HEK293 (cell line): Measurements from ENCODE around the gene CDH23.

Experiments
- WT1 ChIP-seq: fragments of 450-650 bp; formaldehyde crosslinking; IDR thresholded peaks from 2 replicates; pipeline ENCODE4 v1.5.1; 2016; ENCODE audit warnings: missing biosample characterization, missing genetic modification characterization
- ZNF23 ChIP-seq: fragments of 450-650 bp; formaldehyde crosslinking; IDR thresholded peaks from 2 replicates; pipeline ENCODE4 v1.5.1; 2016; ENCODE audit warnings: missing biosample characterization, missing genetic modification characterization, borderline replicate concordance
- ZNF600 ChIP-seq: fragments of 450-650 bp; formaldehyde crosslinking; IDR thresholded peaks from 2 replicates; pipeline ENCODE4 v1.5.1; 2016; ENCODE audit warnings: missing biosample characterization, missing genetic modification characterization
- ZSCAN23 ChIP-seq: fragments of 450-650 bp; formaldehyde crosslinking; IDR thresholded peaks from 2 replicates; pipeline ENCODE4 v1.5.1; 2016; ENCODE audit warnings: missing biosample characterization, missing genetic modification characterization
- TF ChIP-seq, protein P1 (sequence below): fragments of 450-650 bp; formaldehyde crosslinking; IDR thresholded peaks from 2 replicates; pipeline ENCODE4 v1.5.0; 2017; ENCODE audit warnings: missing biosample characterization, missing genetic modification characterization, borderline replicate concordance
- TF ChIP-seq, protein P2 (sequence below): fragments of 450-650 bp; formaldehyde crosslinking; IDR thresholded peaks from 2 replicates; pipeline ENCODE4 v1.5.1; 2016; ENCODE audit warnings: missing biosample characterization, missing genetic modification characterization, borderline replicate concordance
- TF ChIP-seq, protein P3 (sequence below): fragments of 450-650 bp; formaldehyde crosslinking; IDR thresholded peaks from 2 replicates; pipeline ENCODE4 v1.5.1; 2016; ENCODE audit warnings: missing biosample characterization, missing genetic modification characterization
- TF ChIP-seq, protein P4 (sequence below): fragments of 450-650 bp; formaldehyde crosslinking; conservative IDR thresholded peaks from 2 replicates; pipeline ENCODE4 v1.5.1; 2016; ENCODE audit warnings: low read depth, missing biosample characterization, missing genetic modification characterization
- TF ChIP-seq, protein P5 (sequence below): fragments of 450-650 bp; formaldehyde crosslinking; IDR thresholded peaks from 2 replicates; pipeline ENCODE4 v1.5.1; 2016; ENCODE audit warnings: missing biosample characterization, missing genetic modification characterization

CDH23 gene

DNA sequence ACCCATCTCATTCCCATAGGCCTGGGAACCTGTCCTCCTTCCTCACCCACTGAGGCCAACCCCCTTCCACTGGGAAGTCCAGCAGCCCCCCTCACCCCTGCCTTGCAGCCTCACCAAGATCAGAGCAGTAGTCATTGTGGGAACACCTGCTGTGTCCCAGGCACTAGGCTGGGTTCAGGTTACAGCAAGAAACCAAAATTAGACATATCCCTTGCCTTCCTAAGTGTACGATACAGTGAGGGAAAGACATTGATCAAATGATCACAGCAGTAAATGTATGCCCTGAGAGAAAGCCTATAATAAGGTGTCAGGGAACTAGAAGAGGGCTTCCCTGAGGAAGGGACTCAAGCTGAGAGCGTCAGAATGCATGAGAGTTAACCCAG lies 339.8 kb downstream of the CDH23 start (continued):
- TF ChIP-seq, protein P1, sequence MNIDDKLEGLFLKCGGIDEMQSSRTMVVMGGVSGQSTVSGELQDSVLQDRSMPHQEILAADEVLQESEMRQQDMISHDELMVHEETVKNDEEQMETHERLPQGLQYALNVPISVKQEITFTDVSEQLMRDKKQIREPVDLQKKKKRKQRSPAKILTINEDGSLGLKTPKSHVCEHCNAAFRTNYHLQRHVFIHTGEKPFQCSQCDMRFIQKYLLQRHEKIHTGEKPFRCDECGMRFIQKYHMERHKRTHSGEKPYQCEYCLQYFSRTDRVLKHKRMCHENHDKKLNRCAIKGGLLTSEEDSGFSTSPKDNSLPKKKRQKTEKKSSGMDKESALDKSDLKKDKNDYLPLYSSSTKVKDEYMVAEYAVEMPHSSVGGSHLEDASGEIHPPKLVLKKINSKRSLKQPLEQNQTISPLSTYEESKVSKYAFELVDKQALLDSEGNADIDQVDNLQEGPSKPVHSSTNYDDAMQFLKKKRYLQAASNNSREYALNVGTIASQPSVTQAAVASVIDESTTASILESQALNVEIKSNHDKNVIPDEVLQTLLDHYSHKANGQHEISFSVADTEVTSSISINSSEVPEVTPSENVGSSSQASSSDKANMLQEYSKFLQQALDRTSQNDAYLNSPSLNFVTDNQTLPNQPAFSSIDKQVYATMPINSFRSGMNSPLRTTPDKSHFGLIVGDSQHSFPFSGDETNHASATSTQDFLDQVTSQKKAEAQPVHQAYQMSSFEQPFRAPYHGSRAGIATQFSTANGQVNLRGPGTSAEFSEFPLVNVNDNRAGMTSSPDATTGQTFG (tag by site-specific recombination): no peak
- TF ChIP-seq, protein P2, sequence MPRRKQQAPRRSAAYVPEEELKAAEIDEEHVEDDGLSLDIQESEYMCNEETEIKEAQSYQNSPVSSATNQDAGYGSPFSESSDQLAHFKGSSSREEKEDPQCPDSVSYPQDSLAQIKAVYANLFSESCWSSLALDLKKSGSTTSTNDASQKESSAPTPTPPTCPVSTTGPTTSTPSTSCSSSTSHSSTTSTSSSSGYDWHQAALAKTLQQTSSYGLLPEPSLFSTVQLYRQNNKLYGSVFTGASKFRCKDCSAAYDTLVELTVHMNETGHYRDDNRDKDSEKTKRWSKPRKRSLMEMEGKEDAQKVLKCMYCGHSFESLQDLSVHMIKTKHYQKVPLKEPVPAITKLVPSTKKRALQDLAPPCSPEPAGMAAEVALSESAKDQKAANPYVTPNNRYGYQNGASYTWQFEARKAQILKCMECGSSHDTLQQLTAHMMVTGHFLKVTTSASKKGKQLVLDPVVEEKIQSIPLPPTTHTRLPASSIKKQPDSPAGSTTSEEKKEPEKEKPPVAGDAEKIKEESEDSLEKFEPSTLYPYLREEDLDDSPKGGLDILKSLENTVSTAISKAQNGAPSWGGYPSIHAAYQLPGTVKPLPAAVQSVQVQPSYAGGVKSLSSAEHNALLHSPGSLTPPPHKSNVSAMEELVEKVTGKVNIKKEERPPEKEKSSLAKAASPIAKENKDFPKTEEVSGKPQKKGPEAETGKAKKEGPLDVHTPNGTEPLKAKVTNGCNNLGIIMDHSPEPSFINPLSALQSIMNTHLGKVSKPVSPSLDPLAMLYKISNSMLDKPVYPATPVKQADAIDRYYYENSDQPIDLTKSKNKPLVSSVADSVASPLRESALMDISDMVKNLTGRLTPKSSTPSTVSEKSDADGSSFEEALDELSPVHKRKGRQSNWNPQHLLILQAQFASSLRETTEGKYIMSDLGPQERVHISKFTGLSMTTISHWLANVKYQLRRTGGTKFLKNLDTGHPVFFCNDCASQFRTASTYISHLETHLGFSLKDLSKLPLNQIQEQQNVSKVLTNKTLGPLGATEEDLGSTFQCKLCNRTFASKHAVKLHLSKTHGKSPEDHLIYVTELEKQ (tag by site-specific recombination): no peak
- TF ChIP-seq, protein P3, sequence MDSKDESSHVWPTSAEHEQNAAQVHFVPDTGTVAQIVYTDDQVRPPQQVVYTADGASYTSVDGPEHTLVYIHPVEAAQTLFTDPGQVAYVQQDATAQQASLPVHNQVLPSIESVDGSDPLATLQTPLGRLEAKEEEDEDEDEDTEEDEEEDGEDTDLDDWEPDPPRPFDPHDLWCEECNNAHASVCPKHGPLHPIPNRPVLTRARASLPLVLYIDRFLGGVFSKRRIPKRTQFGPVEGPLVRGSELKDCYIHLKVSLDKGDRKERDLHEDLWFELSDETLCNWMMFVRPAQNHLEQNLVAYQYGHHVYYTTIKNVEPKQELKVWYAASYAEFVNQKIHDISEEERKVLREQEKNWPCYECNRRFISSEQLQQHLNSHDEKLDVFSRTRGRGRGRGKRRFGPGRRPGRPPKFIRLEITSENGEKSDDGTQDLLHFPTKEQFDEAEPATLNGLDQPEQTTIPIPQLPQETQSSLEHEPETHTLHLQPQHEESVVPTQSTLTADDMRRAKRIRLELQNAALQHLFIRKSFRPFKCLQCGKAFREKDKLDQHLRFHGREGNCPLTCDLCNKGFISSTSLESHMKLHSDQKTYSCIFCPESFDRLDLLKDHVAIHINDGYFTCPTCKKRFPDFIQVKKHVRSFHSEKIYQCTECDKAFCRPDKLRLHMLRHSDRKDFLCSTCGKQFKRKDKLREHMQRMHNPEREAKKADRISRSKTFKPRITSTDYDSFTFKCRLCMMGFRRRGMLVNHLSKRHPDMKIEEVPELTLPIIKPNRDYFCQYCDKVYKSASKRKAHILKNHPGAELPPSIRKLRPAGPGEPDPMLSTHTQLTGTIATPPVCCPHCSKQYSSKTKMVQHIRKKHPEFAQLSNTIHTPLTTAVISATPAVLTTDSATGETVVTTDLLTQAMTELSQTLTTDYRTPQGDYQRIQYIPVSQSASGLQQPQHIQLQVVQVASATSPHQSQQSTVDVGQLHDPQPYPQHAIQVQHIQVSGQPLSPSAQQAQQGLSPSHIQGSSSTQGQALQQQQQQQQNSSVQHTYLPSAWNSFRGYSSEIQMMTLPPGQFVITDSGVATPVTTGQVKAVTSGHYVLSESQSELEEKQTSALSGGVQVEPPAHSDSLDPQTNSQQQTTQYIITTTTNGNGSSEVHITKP (tag by site-specific recombination): no peak
- TF ChIP-seq, protein P4, sequence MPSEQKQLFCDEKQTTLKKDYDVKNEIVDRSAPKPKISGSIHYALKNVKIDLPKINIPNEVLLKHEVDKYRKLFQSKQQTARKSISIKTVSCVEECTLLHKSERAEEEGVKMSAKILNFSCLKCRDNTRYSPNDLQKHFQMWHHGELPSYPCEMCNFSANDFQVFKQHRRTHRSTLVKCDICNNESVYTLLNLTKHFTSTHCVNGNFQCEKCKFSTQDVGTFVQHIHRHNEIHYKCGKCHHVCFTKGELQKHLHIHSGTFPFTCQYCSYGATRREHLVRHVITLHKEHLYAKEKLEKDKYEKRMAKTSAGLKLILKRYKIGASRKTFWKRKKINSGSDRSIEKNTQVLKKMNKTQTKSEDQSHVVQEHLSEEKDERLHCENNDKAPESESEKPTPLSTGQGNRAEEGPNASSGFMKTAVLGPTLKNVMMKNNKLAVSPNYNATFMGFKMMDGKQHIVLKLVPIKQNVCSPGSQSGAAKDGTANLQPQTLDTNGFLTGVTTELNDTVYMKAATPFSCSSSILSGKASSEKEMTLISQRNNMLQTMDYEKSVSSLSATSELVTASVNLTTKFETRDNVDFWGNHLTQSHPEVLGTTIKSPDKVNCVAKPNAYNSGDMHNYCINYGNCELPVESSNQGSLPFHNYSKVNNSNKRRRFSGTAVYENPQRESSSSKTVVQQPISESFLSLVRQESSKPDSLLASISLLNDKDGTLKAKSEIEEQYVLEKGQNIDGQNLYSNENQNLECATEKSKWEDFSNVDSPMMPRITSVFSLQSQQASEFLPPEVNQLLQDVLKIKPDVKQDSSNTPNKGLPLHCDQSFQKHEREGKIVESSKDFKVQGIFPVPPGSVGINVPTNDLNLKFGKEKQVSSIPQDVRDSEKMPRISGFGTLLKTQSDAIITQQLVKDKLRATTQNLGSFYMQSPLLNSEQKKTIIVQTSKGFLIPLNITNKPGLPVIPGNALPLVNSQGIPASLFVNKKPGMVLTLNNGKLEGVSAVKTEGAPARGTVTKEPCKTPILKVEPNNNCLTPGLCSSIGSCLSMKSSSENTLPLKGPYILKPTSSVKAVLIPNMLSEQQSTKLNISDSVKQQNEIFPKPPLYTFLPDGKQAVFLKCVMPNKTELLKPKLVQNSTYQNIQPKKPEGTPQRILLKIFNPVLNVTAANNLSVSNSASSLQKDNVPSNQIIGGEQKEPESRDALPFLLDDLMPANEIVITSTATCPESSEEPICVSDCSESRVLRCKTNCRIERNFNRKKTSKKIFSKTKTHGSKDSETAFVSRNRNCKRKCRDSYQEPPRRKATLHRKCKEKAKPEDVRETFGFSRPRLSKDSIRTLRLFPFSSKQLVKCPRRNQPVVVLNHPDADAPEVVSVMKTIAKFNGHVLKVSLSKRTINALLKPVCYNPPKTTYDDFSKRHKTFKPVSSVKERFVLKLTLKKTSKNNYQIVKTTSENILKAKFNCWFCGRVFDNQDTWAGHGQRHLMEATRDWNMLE (tag by site-specific recombination): no peak
- TF ChIP-seq ZNF23 (tag by site-specific recombination) (no peak), ZNF600 (tag by site-specific recombination) (peak; percentile 53), WT1 (no peak), ZSCAN23 (tag by site-specific recombination) (no peak)
- TF ChIP-seq, protein P5, sequence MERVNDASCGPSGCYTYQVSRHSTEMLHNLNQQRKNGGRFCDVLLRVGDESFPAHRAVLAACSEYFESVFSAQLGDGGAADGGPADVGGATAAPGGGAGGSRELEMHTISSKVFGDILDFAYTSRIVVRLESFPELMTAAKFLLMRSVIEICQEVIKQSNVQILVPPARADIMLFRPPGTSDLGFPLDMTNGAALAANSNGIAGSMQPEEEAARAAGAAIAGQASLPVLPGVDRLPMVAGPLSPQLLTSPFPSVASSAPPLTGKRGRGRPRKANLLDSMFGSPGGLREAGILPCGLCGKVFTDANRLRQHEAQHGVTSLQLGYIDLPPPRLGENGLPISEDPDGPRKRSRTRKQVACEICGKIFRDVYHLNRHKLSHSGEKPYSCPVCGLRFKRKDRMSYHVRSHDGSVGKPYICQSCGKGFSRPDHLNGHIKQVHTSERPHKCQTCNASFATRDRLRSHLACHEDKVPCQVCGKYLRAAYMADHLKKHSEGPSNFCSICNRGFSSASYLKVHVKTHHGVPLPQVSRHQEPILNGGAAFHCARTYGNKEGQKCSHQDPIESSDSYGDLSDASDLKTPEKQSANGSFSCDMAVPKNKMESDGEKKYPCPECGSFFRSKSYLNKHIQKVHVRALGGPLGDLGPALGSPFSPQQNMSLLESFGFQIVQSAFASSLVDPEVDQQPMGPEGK (tag by site-specific recombination): peak; percentile 84
